Measurements from ENCODE around the gene KCNAB3.

KCNAB3 gene

GRCh38 chr17:7940743-7941142 lies 11.1 kb upstream of the KCNAB3 start:
- DNase-seq (ENCODE audit: low read depth): no peak

GRCh38 chr17:7940034-7940433 lies 10.4 kb upstream of the KCNAB3 start:
- no peak for DNase-seq (ENCODE audit: low read depth)

DNA sequence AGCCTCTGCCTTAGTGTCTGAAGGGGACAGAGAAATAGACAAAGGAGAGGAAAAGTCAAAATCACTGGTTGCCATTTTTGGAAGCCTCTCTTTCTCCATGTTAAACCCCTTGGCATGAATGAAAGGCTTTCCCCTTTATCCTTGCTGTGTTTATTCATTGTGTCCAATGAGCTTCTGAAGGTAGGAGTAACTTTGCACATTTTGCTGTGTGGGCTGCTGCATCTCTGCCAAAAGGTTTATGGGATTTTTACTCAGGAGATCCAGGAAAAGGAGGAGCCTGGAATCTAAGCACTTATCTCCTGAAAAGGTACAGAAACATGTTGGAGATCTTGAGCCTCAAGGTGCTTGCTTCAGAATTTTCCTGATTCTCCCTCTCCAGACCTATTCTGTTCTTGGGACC lies 6.2 kb upstream of the KCNAB3 start:
- DNase-seq (ENCODE audit: low read depth): no peak

DNA sequence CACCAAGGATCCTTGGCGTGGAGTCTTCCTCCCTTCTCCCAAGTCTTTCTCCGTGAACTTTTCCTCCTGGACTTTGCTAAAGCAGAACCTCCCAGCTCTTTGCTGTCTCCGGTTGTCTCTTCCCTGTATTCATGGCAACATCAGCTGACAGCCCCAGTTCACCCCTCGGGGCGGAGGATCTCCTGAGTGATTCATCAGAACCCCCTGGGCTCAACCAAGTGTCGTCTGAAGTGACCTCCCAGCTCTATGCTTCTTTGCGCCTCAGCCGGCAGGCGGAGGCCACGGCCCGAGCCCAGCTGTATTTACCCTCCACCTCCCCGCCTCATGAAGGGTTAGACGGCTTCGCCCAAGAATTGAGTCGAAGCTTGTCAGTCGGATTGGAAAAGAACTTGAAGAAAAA lies 3.3 kb upstream of the KCNAB3 start:
- peak; percentile 29 for DNase-seq (ENCODE audit: low read depth)

DNA sequence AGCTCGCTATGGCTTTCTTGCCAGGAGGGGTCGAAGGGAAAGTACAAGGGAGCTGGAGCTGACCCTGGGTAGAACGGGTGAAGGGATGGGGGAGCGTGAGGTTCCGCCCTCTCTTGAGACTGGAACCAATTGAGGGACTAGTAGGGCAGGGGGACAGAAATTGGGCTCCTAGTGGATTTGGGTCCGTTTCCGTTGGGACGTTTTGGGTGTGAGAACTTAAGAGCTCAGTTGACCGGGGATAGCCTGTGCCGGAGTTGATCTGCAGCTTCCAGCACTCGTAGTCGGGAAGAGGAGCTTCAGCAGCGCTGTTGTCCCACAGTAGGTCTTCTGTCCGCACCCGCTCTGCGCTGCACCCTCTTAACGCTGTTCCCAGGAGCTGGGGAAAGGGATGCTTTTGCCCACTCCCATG lies 2.8 kb upstream of the KCNAB3 start:
- no peak for DNase-seq (ENCODE audit: low read depth)

GRCh38 chr17:7931709-7932482 lies 2.2 kb upstream of the KCNAB3 start, which contains the start of the genes CNTROB and TRAPPC1:
TSS of gene CNTROB (plus strand) at chr17:7932206. CDS start at chr17:7933080, 874 bp downstream.
TSS of gene TRAPPC1 (minus strand) at chr17:7931946. CDS start at chr17:7931829, 117 bp downstream.
- peak; percentile 99 for DNase-seq (ENCODE audit: low read depth)

DNA sequence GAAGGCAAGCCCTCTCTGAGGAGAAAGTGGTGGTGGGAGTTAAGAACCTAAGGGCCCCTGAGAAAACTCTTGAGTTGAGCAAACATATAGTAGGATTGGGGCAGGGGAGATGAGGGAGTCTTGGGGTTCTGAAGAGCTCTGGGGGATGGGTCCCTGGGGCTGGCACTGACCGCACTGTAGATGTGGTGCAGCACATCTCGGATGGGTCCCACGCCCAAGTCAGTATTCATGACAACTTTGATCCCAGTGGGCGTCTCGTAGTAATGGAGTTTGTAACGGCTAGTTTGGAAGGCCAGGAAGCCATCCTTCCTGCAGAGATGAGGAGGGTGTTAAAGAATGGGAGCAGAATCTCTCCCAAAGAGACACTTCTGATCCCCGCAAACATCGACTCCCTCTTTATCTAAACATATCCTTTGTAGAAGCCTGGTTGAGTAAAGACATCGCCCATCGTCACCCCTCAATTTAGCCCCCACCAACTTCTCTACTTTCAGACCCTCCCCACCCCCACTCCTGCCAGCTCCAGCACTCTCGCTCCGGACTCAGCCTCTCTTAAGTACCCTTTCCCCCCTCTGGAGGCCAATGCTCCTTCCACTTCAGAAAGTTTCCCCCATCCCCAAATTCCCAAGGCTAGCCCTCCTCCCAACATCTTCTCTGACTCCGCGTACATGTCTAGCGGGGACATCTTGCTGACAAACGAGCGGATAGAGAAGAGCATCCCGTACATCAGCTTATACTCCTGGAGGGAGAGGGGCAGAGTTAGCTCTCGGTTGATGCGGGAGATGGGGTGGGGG lies 1.4 kb upstream of the KCNAB3 start:
- no peak for DNase-seq (ENCODE audit: low read depth)

DNA sequence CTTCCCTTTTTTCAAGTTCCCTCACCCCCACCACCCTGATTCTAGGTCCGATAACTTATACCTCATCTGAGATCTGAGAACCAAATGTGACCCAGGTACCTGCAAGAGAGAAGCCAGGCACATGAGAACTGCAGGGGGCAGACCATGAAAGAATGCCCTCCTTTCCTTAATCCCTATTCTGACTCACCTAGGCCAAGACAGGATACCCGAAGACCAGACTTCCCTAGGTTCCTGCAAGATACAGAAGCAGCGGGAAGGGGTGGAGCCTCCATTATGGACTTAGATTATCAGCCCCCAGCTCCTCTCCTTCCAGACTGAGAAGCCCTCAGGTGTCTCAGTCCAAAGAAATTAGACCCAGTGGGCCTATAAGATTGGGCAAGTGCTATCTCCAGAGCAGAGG lies 2.1 kb downstream of the KCNAB3 start:
- DNase-seq (ENCODE audit: low read depth): no peak

DNA sequence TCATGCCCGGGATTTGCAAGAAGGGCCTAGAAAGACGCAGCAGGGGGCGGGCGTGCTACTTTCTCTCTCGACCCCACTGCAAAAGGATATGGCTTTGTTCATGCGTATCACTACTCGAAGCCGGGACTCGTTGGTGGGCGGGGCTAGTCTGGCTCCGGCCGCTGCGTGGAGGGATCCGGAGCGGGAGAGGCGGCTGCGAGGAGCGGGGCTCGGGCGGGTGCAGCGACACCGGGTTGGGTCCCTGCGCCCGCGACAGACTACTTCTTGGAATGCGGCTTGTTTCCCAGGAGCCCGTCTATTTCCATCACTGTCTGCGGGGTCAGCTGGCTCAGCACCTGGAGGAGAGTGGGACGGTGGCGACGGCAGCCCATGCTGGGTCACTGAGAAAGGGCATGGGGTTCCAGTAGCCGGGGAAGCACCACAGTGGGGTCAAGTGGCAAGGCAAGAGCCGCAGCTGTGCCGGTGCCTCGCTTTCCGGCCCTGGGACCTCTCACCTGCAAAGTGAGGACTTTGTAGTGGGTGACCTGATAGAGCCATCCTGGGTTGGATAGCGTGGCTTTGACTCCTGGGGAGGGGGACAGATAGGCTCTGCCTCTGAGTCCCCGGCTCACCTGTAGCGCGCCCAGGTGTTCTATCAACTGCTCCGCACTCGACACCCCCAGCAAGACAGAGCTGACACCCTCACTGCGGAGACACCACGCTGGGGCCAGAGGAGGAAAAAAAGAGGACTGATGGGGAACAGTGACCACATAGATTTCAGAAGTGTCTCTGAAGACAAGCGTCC lies 6.6 kb downstream of the KCNAB3 start:
- peak; percentile 77 for DNase-seq (ENCODE audit: low read depth)

GRCh38 chr17:7922269-7922844 lies 7.3 kb downstream of the KCNAB3 start:
- no peak for DNase-seq (ENCODE audit: low read depth)

DNA sequence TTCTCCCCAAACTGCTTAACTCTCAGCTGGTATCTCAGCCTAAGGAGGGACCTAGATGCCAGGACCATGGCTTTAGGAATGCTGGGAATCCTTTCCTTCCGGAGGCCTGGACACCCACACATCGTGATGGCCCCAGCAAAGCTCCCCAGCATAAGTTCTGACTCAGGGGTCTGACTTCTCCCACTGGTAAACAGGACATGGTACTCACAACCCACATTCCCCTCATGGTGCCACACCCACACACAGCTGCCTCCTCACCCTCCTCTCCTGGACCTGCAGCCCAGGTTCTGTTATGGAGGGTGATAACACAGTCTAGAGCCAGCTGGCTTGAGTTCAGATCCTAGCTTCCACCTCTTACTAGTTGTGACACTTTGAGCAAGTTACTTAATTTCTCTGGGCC lies 12.8 kb downstream of the KCNAB3 start:
- no peak for DNase-seq (ENCODE audit: low read depth)

DNA sequence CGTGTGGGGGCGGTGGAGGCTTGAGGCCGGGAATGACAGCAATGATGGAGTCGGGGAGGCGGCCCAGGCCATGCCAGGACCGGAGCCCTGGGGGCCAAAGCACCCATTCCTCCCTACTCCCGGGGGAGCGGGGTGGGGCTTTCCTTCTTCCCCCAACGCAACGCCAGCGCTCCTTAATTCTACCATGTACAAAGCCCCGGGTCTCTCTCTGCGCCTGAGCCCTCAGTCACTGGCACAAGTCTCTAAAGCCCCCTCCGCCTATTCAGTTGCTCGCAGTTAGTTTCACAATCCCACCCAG lies 13.3 kb downstream of the KCNAB3 start:
- no peak for DNase-seq (ENCODE audit: low read depth)

DNA sequence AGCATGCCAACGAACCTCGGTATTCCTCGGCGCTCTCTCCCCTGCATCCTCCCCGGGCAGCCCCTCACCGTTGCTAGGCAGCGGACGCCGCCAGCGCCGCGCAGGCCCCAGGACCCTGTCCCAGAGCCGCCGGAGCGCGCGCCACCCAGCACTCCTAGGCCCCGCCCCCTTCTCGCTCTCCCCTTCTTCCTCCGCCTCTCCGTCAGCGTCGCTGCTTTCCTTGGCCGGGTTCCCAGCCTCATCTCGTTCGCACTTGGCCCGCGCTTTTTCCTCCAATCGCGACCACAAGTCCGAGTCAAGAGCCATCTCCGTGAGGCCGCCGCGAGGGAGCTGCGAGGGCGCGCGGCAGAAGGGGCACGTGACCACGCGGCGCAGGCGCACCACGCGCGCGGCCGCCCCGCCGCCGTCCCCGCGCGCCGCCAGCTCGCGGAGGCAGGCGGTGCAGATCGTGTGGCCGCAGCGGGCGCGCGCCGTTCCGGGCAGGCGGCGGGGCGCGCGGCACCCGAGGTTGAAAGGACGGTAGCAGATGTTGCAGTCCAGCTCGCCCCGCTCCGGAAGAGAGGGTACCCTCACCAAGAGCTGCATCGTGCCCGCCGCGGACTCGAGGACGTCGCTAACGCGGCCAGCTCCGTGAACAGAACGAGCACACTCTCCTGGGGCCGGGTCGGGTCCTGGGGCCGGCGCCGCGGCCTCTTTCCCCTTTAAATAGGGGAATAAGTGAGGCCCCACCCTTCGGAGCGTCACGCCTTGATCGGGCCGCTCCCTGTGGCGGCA lies 13.9 kb downstream of the KCNAB3 start, which contains the start of gene RNF227:
TSS of gene RNF227 (minus strand) at position 679 of the 774 bp plus-strand sequence. CDS start at position 585, 94 bp downstream.
- DNase-seq (ENCODE audit: low read depth): peak; percentile 85

GRCh38 chr17:7915179-7915610 lies 14.5 kb downstream of the KCNAB3 start:
- DNase-seq (ENCODE audit: low read depth): peak; percentile 3

DNA sequence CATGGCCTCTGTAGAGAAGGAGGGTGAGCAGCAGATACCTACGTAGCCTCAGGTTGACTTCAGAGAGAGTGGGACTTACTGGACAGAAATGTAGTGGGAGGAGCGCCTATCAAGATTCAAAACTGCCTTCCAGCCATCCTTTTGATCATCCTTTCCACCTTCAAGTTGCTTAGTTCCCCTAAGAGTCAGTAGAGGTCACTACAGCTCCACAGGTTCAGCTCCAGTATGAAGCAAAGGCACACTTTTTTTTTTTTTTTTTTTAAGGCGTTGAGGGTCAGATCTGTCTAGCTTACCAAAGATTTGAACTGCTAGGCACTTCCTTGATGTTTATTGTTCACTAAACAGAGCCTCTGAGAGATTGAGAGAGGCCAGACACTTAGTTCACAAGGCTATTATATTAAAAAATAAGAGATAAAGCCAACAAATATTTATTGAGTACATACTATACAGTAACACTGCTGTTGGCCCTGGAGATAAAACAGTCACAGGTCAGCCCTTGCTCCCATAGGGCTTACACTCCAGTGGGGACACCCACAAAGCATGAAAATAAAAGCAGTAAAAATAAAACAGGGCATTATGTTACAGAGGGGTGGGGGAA lies 16.6 kb downstream of the KCNAB3 start:
- no peak for DNase-seq (ENCODE audit: low read depth)

- no peak for DNase-seq (ENCODE audit: low read depth)
These were observed 18.5 kb downstream of the KCNAB3 start for GRCh38 chr17:7911116-7911515.

GRCh38 chr17:7910711-7911110 lies 18.9 kb downstream of the KCNAB3 start:
- no peak for DNase-seq (ENCODE audit: low read depth)

DNA sequence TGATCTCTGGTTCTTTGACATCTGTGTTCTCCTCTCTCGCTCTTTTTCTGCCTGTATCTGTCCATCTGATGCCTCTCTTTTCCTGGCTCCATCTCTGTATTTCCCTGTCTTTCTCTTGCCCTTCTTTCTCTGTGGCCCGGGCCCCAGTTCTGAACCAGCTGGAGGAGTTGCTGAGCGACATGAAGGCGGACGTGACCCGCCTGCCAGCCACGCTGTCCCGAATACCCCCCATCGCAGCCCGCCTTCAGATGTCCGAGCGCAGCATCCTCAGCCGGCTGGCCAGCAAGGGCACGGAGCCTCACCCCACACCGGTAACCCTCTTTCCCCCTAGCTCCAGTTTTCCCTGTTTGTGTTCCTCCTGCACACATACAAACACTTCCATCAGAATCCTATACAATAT lies 19.4 kb downstream of the KCNAB3 start:
- DNase-seq (ENCODE audit: low read depth): no peak

GRCh38 chr17:7909089-7909488 lies 20.6 kb downstream of the KCNAB3 start:
- DNase-seq (ENCODE audit: low read depth): no peak

DNA sequence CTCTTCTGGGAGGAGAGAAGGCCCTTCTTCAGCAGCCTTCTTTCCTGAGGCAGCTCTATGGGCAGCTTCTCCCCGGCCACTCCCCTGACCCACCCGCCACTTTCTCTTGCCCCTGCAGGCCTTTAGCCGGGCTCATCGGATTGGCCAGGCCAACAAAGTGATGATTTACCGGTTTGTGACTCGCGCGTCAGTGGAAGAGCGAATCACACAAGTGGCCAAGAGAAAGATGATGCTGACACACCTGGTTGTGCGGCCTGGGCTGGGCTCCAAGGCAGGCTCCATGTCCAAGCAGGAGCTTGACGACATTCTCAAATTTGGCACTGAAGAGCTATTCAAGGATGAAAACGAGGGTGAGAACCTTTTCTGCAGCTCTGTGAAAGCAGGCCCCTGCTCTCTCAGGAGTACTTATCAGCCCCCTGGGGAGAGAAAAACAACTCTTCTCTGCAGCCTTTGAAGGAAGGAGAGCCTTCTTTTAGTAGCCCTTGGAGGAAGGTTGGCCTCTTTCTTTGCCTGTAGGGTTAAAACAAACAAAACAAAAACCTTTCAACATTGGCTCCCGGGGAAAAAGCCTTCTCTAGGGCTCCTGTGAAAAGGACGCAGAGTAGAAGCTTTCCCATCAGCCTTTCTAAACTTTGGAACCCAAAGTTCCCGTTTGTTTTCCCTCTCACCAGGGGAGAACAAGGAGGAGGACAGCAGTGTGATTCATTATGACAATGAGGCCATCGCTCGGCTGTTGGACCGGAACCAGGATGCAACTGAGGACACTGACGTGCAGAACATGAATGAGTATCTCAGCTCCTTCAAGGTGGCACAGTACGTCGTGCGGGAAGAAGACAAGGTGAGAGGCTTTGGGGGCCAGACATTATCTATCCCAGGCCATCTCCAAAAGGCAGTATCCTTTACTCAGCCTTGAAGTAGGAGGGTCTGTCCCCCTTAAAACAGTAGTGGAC lies 26.2 kb downstream of the KCNAB3 start:
- DNase-seq (ENCODE audit: low read depth): no peak

Data from activated T-cell treated with anti-CD3 and anti-CD28 coated beads for 48 hours (primary cell).